Stimulated activated naive B cell treated with anti-CD40 and anti-IgM and Interleukin-4, amounts not matched to agents 10 μg/mL and 1 μg/mL and 100 μg/mL, for 72 hours (primary cell): ENCODE results near the gene SYT3.

ENCODE experiments used
- ATAC-seq, 2 donors: fragments of 150-1000 bp; cut with Tn5 transposase; replicated peaks; 2 replicates each; pipeline ENCODE4 v1.10.0; 2021; ENCODE audit warnings: moderate library complexity in 1 of 2
- DNase-seq: peaks from one replicate; pipeline ENCODE4 v3.0.0; 2021
- H3K27ac Mint-ChIP-seq: one replicate; pipeline ENCODE4 v1.8.0; 2022; ENCODE audit warnings: mild to moderate bottlenecking, mixed read lengths
- H3K27me3 Mint-ChIP-seq, 2 donors: one replicate each; pipeline ENCODE4 v1.8.0; 2022; ENCODE audit warnings: mixed read lengths in 2 of 2
- H3K36me3 Mint-ChIP-seq, 2 donors: one replicate each; pipeline ENCODE4 v1.8.0; 2022; ENCODE audit warnings: mixed read lengths in 2 of 2, mild to moderate bottlenecking in 1 of 2
- H3K4me1 Mint-ChIP-seq, 2 donors: one replicate each; pipeline ENCODE4 v1.8.0; 2022; ENCODE audit warnings: mixed read lengths in 2 of 2, mild to moderate bottlenecking in 1 of 2
- H3K4me3 Mint-ChIP-seq, 2 donors: one replicate each; pipeline ENCODE4 v1.8.0; 2022; ENCODE audit warnings: mild to moderate bottlenecking in 2 of 2, mixed read lengths in 2 of 2, moderate library complexity in 1 of 2
- H3K9me3 Mint-ChIP-seq, 2 donors: one replicate each; pipeline ENCODE4 v1.8.0; 2022; ENCODE audit warnings: mixed read lengths in 2 of 2, mild to moderate bottlenecking in 1 of 2

SYT3 gene

DNA sequence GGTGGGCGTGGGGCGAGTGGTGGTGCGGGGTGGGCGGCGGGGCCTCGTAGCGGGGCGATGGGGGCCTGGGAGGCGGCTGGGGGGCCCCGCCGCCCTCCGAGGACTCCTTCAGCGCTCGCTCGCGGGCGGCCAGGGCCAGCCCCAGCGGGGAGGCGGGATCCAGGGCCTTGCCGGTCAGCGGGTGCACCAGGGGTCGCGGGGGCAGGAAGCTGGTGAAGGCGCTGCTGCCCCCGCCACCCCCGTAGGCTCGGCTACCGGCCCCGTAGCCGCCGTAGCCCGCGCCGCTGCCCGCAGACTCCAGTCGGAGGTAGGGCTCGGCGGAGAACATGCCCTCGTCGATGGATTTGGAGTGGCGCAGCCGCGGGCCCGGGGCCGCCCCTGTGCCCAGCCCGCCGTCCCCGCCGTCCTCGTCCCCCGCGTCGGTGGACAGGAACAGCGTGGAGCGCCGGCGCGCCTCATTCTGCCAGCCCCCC is 28.1 kb upstream of the SYT3 start:
- no peak overlapping the region for H3K4me3 Mint-ChIP-seq
- peaks cover 8 to 10% of the 10 kb centered on the region in 2 donors for H3K4me1 Mint-ChIP-seq
- no peak for ATAC-seq
- H3K27ac Mint-ChIP-seq = no peak overlapping the region
- H3K36me3 Mint-ChIP-seq = no peaks in the 10 kb centered on the region
- H3K27me3 Mint-ChIP-seq = peaks cover 38 to 68% of the 10 kb centered on the region in 2 donors
- H3K9me3 Mint-ChIP-seq = peaks cover 0 to 2% of the 10 kb centered on the region in 2 donors
- DNase-seq = no peak

- DNase-seq (no peak), ATAC-seq (no peak)
- peaks cover 38 to 70% of the 10 kb centered on the region in 2 donors for H3K27me3 Mint-ChIP-seq
- H3K4me3 Mint-ChIP-seq = no peak overlapping the region
- no peaks in the 10 kb centered on the region for H3K36me3 Mint-ChIP-seq
- peaks cover 8 to 10% of the 10 kb centered on the region in 2 donors for H3K4me1 Mint-ChIP-seq
- no peak overlapping the region for H3K27ac Mint-ChIP-seq
- peaks cover 0 to 2% of the 10 kb centered on the region in 2 donors for H3K9me3 Mint-ChIP-seq
Measured at GRCh38 chr19:50667177-50667758, 27.6 kb upstream of the SYT3 start.

GRCh38 chr19:50666346-50667176 is 26.9 kb upstream of the SYT3 start:
- H3K27me3 Mint-ChIP-seq = peaks cover 37 to 71% of the 10 kb centered on the region in 2 donors

GRCh38 chr19:50664204-50664603 is 24.5 kb upstream of the SYT3 start:
- no peak for DNase-seq
- H3K36me3 Mint-ChIP-seq = peaks cover 0 to 2% of the 10 kb centered on the region in 2 donors
- peaks cover 0 to 2% of the 10 kb centered on the region in 2 donors for H3K9me3 Mint-ChIP-seq
- no peak overlapping the region for H3K4me3 Mint-ChIP-seq
- H3K27me3 Mint-ChIP-seq = peaks cover 33 to 62% of the 10 kb centered on the region in 2 donors
- H3K4me1 Mint-ChIP-seq = peaks cover 2 to 10% of the 10 kb centered on the region in 2 donors
- H3K27ac Mint-ChIP-seq = no peak overlapping the region
- ATAC-seq = no peak

More at GRCh38 chr19:50666346-50667176, 26.9 kb upstream of the SYT3 start:
- H3K36me3 Mint-ChIP-seq = no peaks in the 10 kb centered on the region
- peak overlapping the region; percentile 42 for H3K27ac Mint-ChIP-seq
- ATAC-seq (no peak), DNase-seq (no peak)
- H3K4me1 Mint-ChIP-seq = peaks cover 8 to 10% of the 10 kb centered on the region in 2 donors
- peaks cover 0 to 2% of the 10 kb centered on the region in 2 donors for H3K9me3 Mint-ChIP-seq
- peak overlapping the region in 1 of 2 donors; percentile 39 for H3K4me3 Mint-ChIP-seq

DNA sequence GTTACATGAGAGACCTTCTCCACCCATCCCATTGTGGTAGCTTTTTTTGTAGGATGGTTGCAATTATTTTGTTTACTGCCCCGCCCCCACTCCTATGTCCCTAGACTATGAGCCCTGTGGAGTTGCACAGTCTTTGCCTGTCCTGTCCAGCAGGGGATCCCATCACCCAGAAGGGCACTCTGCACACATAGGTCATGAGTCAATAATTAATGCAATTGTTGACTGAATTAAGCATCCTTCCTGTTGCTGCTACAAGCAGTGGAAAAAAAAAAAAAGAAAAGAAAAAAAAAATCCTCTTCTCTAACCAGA is 23.8 kb upstream of the SYT3 start:
- H3K27me3 Mint-ChIP-seq = peaks cover 31 to 64% of the 10 kb centered on the region in 2 donors
- ATAC-seq (peak; percentile 37 to 40), DNase-seq (no peak)
- peaks cover 1 to 12% of the 10 kb centered on the region in 2 donors for H3K4me1 Mint-ChIP-seq
- no peak overlapping the region for H3K4me3 Mint-ChIP-seq
- no peak overlapping the region for H3K27ac Mint-ChIP-seq
- peaks cover under 1 to 2% of the 10 kb centered on the region in 2 donors for H3K36me3 Mint-ChIP-seq
- peaks cover under 1 to 2% of the 10 kb centered on the region in 2 donors for H3K9me3 Mint-ChIP-seq

GRCh38 chr19:50662651-50663481 is 23.2 kb upstream of the SYT3 start:
- Mint-ChIP-seq H3K36me3 (peaks cover 5% of the 10 kb centered on the region in 2 donors), H3K4me3 (no peak overlapping the region), H3K4me1 (peaks cover 5 to 18% of the 10 kb centered on the region in 2 donors), H3K27me3 (peaks cover 35 to 70% of the 10 kb centered on the region in 2 donors), H3K27ac (no peak overlapping the region), H3K9me3 (peaks cover 2 to 5% of the 10 kb centered on the region in 2 donors)
- ATAC-seq = no peak
- no peak for DNase-seq

DNA sequence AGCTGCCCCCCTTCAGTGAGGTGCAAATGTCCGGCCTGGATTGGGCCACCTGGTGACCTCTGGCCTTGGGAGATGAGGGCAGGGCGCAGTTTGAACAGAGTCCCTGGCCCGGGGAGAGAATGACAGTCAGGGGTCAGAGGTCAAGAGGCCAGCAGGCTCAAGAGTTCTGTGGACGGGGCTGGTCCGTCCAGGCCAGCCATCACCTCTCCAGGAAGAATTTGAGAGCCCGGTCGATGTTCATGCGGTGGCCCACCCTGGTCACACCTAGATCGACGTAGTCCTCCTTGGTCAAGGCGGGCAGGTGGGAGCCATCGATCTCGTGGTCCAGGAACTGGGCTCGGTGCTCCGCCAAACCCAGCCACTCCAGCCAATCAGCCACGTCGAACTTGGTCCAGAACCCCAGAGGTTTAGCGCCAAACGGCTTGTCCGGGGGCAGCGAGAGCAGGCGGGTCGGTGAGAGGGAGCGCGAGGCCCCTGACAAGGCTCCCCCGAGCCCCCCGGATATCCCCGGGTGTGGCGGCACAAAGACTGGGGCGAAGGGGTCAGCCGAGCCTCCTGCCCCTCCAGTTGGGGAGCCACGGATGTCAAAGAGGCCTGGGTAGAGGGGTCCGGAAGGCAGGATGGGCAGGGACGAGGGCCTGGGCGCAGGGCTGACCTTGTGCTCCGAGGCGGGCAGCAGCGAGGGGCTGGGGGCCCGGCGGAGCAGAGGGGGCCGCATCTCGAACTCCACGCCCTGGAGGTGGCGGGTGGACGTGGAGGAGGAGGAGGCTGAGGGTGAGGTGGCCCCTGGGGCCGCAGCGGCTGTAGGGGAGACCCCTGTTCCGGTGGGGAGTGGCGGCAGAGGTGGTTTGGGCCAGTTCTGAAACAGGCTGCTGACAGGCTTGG is 22.3 kb upstream of the SYT3 start:
- no peak for DNase-seq
- Mint-ChIP-seq H3K27me3 (peaks cover 35 to 78% of the 10 kb centered on the region in 2 donors), H3K36me3 (peaks cover 5% of the 10 kb centered on the region in 2 donors)

GRCh38 chr19:50661023-50661422 is 21.3 kb upstream of the SYT3 start:
- Mint-ChIP-seq H3K27me3 (peaks cover 44 to 82% of the 10 kb centered on the region in 2 donors), H3K27ac (no peak overlapping the region), H3K9me3 (peaks cover 4 to 9% of the 10 kb centered on the region in 2 donors), H3K4me3 (no peak overlapping the region), H3K36me3 (peaks cover 5% of the 10 kb centered on the region in 2 donors), H3K4me1 (peaks cover 7 to 18% of the 10 kb centered on the region in 2 donors)
- DNase-seq (no peak), ATAC-seq (no peak)

More for the DNA sequence above, 22.3 kb upstream of the SYT3 start:
- peaks cover 2 to 5% of the 10 kb centered on the region in 2 donors for H3K9me3 Mint-ChIP-seq
- ATAC-seq = no peak
- H3K27ac Mint-ChIP-seq = no peak overlapping the region
- no peak overlapping the region for H3K4me3 Mint-ChIP-seq
- H3K4me1 Mint-ChIP-seq = peaks cover 7 to 22% of the 10 kb centered on the region in 2 donors

DNA sequence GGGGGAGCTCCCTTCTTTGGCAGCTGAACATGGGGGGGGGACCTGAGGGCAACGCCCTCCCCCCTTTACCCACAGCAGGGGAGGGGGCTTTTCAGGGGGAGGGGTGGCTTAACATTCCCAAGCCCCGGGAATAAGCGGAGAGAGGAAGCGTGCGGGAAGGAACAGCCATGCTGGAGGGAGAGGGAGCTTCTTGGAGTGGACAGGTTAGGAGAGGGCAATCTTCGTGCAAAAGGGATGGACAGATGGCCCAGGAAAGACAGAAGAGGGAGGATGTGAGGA is 20.3 kb upstream of the SYT3 start:
- Mint-ChIP-seq H3K4me3 (no peak overlapping the region), H3K9me3 (peaks cover 6 to 18% of the 10 kb centered on the region in 2 donors), H3K36me3 (peaks cover 5 to 7% of the 10 kb centered on the region in 2 donors), H3K27ac (no peak overlapping the region), H3K4me1 (peaks cover 7 to 18% of the 10 kb centered on the region in 2 donors), H3K27me3 (peaks cover 48 to 86% of the 10 kb centered on the region in 2 donors)
- DNase-seq (no peak), ATAC-seq (no peak)

- Mint-ChIP-seq H3K36me3 (peaks cover 5 to 13% of the 10 kb centered on the region in 2 donors), H3K9me3 (peaks cover 10 to 23% of the 10 kb centered on the region in 2 donors), H3K27ac (no peak overlapping the region), H3K4me3 (peak overlapping the region; percentile 87 to 92), H3K4me1 (peaks cover 7 to 18% of the 10 kb centered on the region in 2 donors), H3K27me3 (peaks cover 50 to 86% of the 10 kb centered on the region in 2 donors)
- ATAC-seq = no peak
- DNase-seq = no peak
Measured at GRCh38 chr19:50659318-50660087, 19.8 kb upstream of the SYT3 start.

GRCh38 chr19:50658441-50659317 is 19.0 kb upstream of the SYT3 start:
- peaks cover 7 to 12% of the 10 kb centered on the region in 2 donors for H3K4me1 Mint-ChIP-seq
- peak overlapping the region; percentile 87 to 92 for H3K4me3 Mint-ChIP-seq
- peaks cover 10 to 24% of the 10 kb centered on the region in 2 donors for H3K9me3 Mint-ChIP-seq
- DNase-seq (peak; percentile 88), ATAC-seq (peak; percentile 67 to 71)
- peak overlapping the region; percentile 94 for H3K27ac Mint-ChIP-seq
- H3K27me3 Mint-ChIP-seq = peaks cover 58 to 87% of the 10 kb centered on the region in 2 donors
- H3K36me3 Mint-ChIP-seq = peaks cover 5 to 13% of the 10 kb centered on the region in 2 donors
